ENCODE data around the gene USHBP1. TPM values are rescaled to one million over a fixed set of nuclear protein-coding genes. Genes with fewer than 3 reads are reported as not detected.

Gene USHBP1
- total RNA-seq, 1 experiment from 2014 or later: 6.4 TPM

DNA sequence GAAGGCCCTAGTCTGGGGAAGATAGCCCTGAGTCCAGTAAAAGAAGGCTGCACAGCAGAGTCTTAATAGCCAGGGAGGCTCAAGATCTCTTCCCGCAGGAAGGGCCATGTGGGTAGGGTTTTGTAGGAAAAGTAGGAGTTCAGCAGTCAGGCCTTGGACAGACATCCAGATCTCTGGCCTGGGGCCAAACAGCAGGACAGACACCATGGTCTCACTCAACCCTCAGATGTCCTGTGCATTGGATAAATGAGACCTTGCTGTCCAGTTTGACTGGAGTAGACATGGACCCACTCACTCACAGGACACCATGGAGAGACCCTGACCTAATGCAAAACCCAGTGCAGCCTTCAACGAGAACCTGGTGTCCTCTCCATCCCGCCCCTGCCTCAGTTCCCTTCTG, 34.7 kb downstream of the USHBP1 start:
- H3K9ac ChIP-seq (ENCODE audit: extremely low read depth, insufficient read length, low read length): no peak overlapping the region
- H3T11ph ChIP-seq (ENCODE audit: low read length): no peak overlapping the region
- H3K79me1 ChIP-seq (ENCODE audit: insufficient read depth, low read depth, low read length, poor library complexity, severe bottlenecking): peaks cover 3% of the 10 kb centered on the region
- no peak for DNase-seq
- no peaks in the 10 kb centered on the region for H3K27me3 Mint-ChIP-seq (ENCODE audit: low read depth)
- no peaks in the 10 kb centered on the region for H4K20me1 ChIP-seq (ENCODE audit: control insufficient read depth, insufficient read depth, insufficient read length)
- no peak overlapping the region for H3K4me2 ChIP-seq (ENCODE audit: insufficient read depth, insufficient read length, low read length)
- H3K23me2 ChIP-seq (ENCODE audit: insufficient read length, low read depth, low read length, poor library complexity, severe bottlenecking): peaks cover 6% of the 10 kb centered on the region
- H3K23ac ChIP-seq (ENCODE audit: insufficient read length, low read depth, low read length): no peak overlapping the region
- no peak overlapping the region for H3K56ac ChIP-seq (ENCODE audit: insufficient read length, low read depth, low read length)
- H2BK20ac ChIP-seq (ENCODE audit: low read depth, low read length, poor library complexity, severe bottlenecking): no peak overlapping the region
- peaks cover 17 to 32% of the 10 kb centered on the region in 2 experiments for H3K4me1 Mint-ChIP-seq
- H3K4me1 ChIP-seq (ENCODE audit: insufficient read depth, low read length): no peaks in the 10 kb centered on the region; the same call in 1 of the 2 replicates
- H3K27ac Mint-ChIP-seq: peak overlapping the region in 1 of 3 experiments; percentile 90; a peak in 1 of 7 replicates
- no peak overlapping the region for H4K91ac ChIP-seq (ENCODE audit: insufficient read length, low read depth, low read length)
- no peak overlapping the region for H4K5ac ChIP-seq (ENCODE audit: insufficient read length, low read depth, low read length)
- no peak for TF ChIP-seq CTCF (conservative IDR thresholded peaks at IDR 0.05)
- H3K4me3 Mint-ChIP-seq: peak overlapping the region in 1 of 2 experiments; percentile 60; a peak in 2 of 5 replicates
- no peak overlapping the region for H3K18ac ChIP-seq (ENCODE audit: insufficient read length, low read depth, low read length)
- H3K27me3 ChIP-seq (ENCODE audit: insufficient read depth, low read length): no peaks in the 10 kb centered on the region
- H2BK12ac ChIP-seq (ENCODE audit: insufficient read length, low read depth, low read length): no peak overlapping the region
- H4K8ac ChIP-seq (replicated peaks; ENCODE audit: insufficient read length, low read depth, low read length): no peak overlapping the region
- no peaks in the 10 kb centered on the region for H3K9me3 ChIP-seq (ENCODE audit: control insufficient read depth, low read depth, low read length)
- H3K36me3 Mint-ChIP-seq (ENCODE audit: insufficient read depth in 1 of 3, low read depth in 3 of 3): peaks cover 19 to 50% (median 38%) of the 10 kb centered on the region in 3 experiments; a peak in 6 of 7 replicates
- peaks cover 7% of the 10 kb centered on the region for H3K79me2 ChIP-seq (ENCODE audit: insufficient read depth, low read length)
- no peak overlapping the region for H2BK5ac ChIP-seq (ENCODE audit: insufficient read length, low read length)
- H2AFZ ChIP-seq (ENCODE audit: low read length): no peak overlapping the region
- no peaks in the 10 kb centered on the region for H3K9me3 Mint-ChIP-seq
- no peak overlapping the region for H3K27ac ChIP-seq (ENCODE audit: insufficient read length, low read depth, low read length)
- H2BK120ac ChIP-seq (ENCODE audit: low read depth, low read length, poor library complexity, severe bottlenecking): no peak overlapping the region
- no peak overlapping the region for H3K4ac ChIP-seq (ENCODE audit: low read depth, low read length)
- no peak overlapping the region for H2BK15ac ChIP-seq (ENCODE audit: low read depth, low read length)
- WGBS (ENCODE audit: extremely low coverage, insufficient read length, low lambda C conversion rate): no CpG with 5 or more reads among the region's 3 CpGs
- no peak overlapping the region for H3K14ac ChIP-seq (ENCODE audit: insufficient read depth, low read length)
- no peak overlapping the region for H2AK5ac ChIP-seq (ENCODE audit: insufficient read length, low read length)

Data from H9 (cell line).